Lower leg skin (tissue), 4 donors: ENCODE results near the gene HLA-DOB. TPM values are rescaled to one million over a fixed set of nuclear protein-coding genes. Genes with fewer than 3 reads are reported as not detected.

Experiments used
- DNase-seq, 2 donors: peaks; one replicate each; pipeline ENCODE4 v3.0.0-alpha.2; 2019; ENCODE audit warnings: low spot score in 2 of 2
- H3K4me3 ChIP-seq: fragments of 200-600 bp; sonication (generic); 2 replicates; pipeline ENCODE4 v1.5.1; 2017; ENCODE audit warnings: mild to moderate bottlenecking, low read depth; ENCODE audit not compliant: poor library complexity, severe bottlenecking
- CTCF ChIP-seq, 3 donors: fragments of 450-650 bp; IDR thresholded peaks; one replicate each; pipeline ENCODE4 v1.5.1; 2016; ENCODE audit warnings: antibody characterized with exemption in 3 of 3, mild to moderate bottlenecking in 3 of 3, moderate library complexity in 2 of 3
- POLR2A ChIP-seq, 2 donors: fragments of 450-650 bp; IDR thresholded peaks; one replicate each; pipeline ENCODE4 v1.6.1; 2016 to 2017; ENCODE audit warnings: antibody characterized with exemption in 2 of 2, mild to moderate bottlenecking in 1 of 2, moderate library complexity in 1 of 2
- WGBS, 2 donors: methylation state at CpG; one replicate each; pipeline ENCODE4 v1.1.5; 2018; 5-methylcytosine and 5-hydroxymethylcytosine counted together
- intact Hi-C: fragments of 100-400 bp; cut with DNase I; formaldehyde crosslinking; loops from one replicate; pipeline ENCODE4 v1.15.0; 2023; ENCODE audit warnings: low total_unique reads
- total RNA-seq, 4 donors: library from RNA; depleted of rRNA; stranded (reverse); fragments of >200 nt; gene quantifications; one replicate each; pipeline ENCODE4 v1.1.0, GENCODE V29; 2016

HLA-DOB gene
- total RNA-seq = 1 to 10 TPM; 1.7 to 3.3 (median 2.1) TPM

GRCh38 chr6:32816746-32817204, at the start of gene HLA-DOB:
Gene HLA-DOB (minus strand): TSS chr6:32817002. CDS start chr6:32816951, 51 bp downstream.
- DNase-seq = no peak
- 12 to 25% methylated on average over 3 of the region's 3 CpGs for WGBS, 2 donors
- TF ChIP-seq CTCF (IDR thresholded peaks at IDR 0.05) (no peak), POLR2A (IDR thresholded peaks at IDR 0.05) (no peak)
- intact Hi-C loops = no loop called here
- no peak within 1 kb of the TSS for H3K4me3 ChIP-seq

DNA sequence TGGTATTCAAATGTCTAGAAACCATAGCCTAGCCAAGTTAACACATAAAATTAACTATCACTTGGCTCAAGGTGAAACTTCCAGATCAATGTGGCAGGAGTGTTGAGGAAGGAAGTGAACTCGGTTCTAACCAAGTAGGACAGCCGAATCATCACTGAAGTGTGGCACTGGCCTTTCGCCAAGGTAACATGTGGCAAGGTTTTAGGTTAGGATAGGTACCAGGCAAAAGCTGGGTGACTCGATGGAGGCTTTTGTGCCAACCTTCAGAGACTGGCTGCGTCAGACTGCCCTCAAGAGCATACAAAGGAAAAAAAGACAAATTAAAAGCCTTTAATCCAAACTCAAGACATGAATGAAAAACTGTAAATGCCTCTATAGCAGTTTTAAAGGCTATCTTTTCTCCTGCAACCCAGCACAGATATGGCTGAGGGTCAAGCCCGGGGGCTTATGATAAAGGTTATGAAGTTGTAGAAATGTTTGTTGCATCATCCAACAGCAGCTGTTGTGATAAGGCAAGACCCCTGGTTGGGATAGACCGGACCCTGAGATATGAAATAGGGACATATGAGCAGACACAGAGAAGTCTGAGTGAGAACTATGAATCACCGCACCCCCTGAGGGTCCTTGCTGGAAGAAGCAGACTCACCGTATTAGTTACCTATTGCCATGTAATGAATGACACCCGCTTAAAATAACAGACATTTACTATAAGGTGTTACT, 49.1 kb upstream of the HLA-DOB start:
- 63% methylated on average over 10 of the region's 10 CpGs for WGBS, 2 donors
- no peak for TF ChIP-seq CTCF (IDR thresholded peaks at IDR 0.05)
- no peak for TF ChIP-seq POLR2A (IDR thresholded peaks at IDR 0.05)
- intact Hi-C loops = no loop called here
- DNase-seq = no peak
- H3K4me3 ChIP-seq = no peak overlapping the region

GRCh38 chr6:32862725-32863124, 45.9 kb upstream of the HLA-DOB start:
- H3K4me3 ChIP-seq = no peak overlapping the region
- intact Hi-C loops = no loop called here
- TF ChIP-seq CTCF (IDR thresholded peaks at IDR 0.05) (no peak), POLR2A (IDR thresholded peaks at IDR 0.05) (no peak)
- WGBS, 2 donors = 88% methylated on average over 3 of the region's 3 CpGs
- no peak for DNase-seq

DNA sequence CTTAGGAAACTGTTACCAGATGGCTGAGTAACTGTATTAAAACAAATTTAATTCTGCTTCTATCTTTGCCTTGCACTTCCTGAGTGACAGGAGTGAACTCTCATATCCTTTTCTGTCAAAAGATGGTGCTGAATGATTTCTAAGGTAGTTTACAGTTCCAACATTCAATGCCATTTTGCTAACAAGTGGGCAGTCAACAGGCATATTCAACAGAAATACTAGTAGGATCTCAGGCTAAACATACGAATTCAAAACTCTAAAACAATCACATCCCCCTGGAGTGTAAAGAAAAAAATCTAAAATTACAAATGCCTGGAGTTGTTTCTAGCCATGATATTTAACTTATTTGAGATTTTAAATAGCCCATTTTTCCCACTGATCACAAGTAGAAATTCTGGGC, 43.9 kb upstream of the HLA-DOB start:
- intact Hi-C loops = no loop called here
- WGBS, 2 donors = 69 to 76% methylated on average over 1 of the region's 1 CpG
- DNase-seq = no peak
- TF ChIP-seq POLR2A (IDR thresholded peaks at IDR 0.05) (no peak), CTCF (IDR thresholded peaks at IDR 0.05) (no peak)
- no peak overlapping the region for H3K4me3 ChIP-seq

DNA sequence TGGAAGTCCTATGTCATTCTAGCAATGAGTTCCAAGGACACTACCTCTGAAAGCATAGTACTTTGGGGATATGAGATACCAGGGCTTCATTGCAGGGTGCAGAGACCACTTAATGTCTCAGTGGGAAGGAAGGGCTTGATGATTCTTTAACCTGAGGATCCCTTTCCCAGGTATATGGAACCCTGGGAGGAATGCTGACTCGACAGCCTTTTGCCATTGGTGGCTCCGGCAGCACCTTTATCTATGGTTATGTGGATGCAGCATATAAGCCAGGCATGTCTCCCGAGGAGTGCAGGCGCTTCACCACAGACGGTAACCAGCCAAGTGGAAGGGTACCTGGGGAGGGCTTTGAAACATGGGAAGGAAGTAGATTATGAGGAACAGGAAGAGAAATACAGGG, 41.4 kb upstream of the HLA-DOB start:
- TF ChIP-seq POLR2A (IDR thresholded peaks at IDR 0.05) = no peak
- no peak for TF ChIP-seq CTCF (IDR thresholded peaks at IDR 0.05)
- intact Hi-C loops = no loop called here
- H3K4me3 ChIP-seq = no peak overlapping the region
- 91 to 92% methylated on average over 5 of the region's 5 CpGs for WGBS, 2 donors
- no peak for DNase-seq
